Measurements from ENCODE around the gene HMCN2. TPM values are rescaled to one million over a fixed set of nuclear protein-coding genes. Genes with fewer than 3 reads are reported as not detected.

The HMCN2 gene
- total RNA-seq, 1 experiment from 2014 or later, result 5.6 TPM

DNA sequence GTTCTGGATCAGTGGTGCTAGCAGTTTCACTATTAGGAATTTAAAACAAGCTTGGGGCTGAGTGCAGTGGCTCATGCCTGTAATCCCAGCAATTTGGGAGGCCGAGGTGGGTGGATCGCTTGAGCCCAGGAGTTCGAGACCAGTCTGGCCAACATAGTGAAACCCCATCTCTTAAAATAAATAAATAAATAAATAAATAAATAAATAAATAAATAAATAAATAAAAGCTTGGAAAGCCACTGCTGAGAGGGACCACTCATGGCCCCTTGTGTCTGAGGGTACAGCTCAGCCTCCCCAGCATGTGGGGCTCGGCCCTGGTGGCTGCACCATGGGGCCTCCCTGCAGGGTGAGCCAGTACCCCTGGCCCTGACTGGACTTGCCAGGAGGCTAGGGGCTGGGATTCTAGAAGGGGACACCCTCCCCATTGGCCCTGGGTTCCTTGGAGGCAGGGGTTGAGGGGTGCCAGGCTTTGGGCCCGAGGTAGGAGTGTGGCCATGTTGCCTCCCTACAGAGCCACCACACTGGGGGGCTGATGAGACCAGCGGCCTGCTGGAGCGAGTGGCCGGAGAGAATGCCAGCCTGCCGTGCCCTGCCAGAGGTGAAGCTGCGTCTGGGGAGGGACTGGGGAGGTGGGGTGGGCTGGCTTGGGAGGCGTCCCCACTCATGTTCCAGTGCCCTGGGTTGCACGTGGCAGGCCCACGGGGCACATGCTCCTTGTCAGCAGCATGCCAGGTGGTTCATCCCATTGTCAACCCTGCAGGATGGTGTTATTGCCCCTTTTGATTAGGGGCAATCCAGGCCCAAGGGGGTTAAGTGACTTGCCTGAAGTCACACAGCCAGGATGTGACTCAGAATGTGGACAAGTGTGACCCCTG, 76.5 kb downstream of the HMCN2 start:
- TF ChIP-seq TP53 (CRISPR knock-in tag; IDR thresholded peaks at IDR 0.05) (no peak), GRHL2 (CRISPR knock-in tag; IDR thresholded peaks at IDR 0.05; ENCODE audit: insufficient replicate concordance, severe bottlenecking) (no peak), ESRRA (CRISPR knock-in tag; IDR thresholded peaks at IDR 0.05; ENCODE audit: borderline replicate concordance) (no peak), SMAD4 (CRISPR knock-in tag; IDR thresholded peaks at IDR 0.05) (no peak), FOXJ3 (CRISPR knock-in tag; IDR thresholded peaks at IDR 0.05; ENCODE audit: borderline replicate concordance) (no peak), ZNF219 (CRISPR knock-in tag; IDR thresholded peaks at IDR 0.05; ENCODE audit: borderline replicate concordance) (no peak), ELF4 (CRISPR knock-in tag; IDR thresholded peaks at IDR 0.05; ENCODE audit: low read depth) (no peak), IRF2 (CRISPR knock-in tag; IDR thresholded peaks at IDR 0.05; ENCODE audit: borderline replicate concordance, low read depth) (no peak), ZNF671 (CRISPR knock-in tag; IDR thresholded peaks at IDR 0.05) (no peak), ZSCAN18 (CRISPR knock-in tag; IDR thresholded peaks at IDR 0.05) (no peak), NFATC4 (CRISPR knock-in tag; IDR thresholded peaks at IDR 0.05) (no peak), JAZF1 (CRISPR knock-in tag; IDR thresholded peaks at IDR 0.05) (no peak), ATF6 (CRISPR knock-in tag; IDR thresholded peaks at IDR 0.05) (no peak), ATF3 (CRISPR knock-in tag; conservative IDR thresholded peaks at IDR 0.05) (no peak), ARID4B (CRISPR knock-in tag; IDR thresholded peaks at IDR 0.05; ENCODE audit: borderline replicate concordance) (no peak)
- TF ChIP-seq, protein P1, sequence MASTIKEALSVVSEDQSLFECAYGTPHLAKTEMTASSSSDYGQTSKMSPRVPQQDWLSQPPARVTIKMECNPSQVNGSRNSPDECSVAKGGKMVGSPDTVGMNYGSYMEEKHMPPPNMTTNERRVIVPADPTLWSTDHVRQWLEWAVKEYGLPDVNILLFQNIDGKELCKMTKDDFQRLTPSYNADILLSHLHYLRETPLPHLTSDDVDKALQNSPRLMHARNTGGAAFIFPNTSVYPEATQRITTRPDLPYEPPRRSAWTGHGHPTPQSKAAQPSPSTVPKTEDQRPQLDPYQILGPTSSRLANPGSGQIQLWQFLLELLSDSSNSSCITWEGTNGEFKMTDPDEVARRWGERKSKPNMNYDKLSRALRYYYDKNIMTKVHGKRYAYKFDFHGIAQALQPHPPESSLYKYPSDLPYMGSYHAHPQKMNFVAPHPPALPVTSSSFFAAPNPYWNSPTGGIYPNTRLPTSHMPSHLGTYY (CRISPR knock-in tag; IDR thresholded peaks at IDR 0.05), result no peak
- TF ChIP-seq, protein P2, sequence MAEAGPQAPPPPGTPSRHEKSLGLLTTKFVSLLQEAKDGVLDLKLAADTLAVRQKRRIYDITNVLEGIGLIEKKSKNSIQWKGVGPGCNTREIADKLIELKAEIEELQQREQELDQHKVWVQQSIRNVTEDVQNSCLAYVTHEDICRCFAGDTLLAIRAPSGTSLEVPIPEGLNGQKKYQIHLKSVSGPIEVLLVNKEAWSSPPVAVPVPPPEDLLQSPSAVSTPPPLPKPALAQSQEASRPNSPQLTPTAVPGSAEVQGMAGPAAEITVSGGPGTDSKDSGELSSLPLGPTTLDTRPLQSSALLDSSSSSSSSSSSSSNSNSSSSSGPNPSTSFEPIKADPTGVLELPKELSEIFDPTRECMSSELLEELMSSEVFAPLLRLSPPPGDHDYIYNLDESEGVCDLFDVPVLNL (CRISPR knock-in tag; IDR thresholded peaks at IDR 0.05; ENCODE audit: borderline replicate concordance, low read depth), result no peak
- TF ChIP-seq, protein P3, sequence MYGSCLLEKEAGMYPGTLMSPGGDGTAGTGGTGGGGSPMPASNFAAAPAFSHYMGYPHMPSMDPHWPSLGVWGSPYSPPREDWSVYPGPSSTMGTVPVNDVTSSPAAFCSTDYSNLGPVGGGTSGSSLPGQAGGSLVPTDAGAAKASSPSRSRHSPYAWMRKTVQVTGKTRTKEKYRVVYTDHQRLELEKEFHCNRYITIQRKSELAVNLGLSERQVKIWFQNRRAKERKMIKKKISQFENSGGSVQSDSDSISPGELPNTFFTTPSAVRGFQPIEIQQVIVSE (CRISPR knock-in tag; IDR thresholded peaks at IDR 0.05; ENCODE audit: borderline replicate concordance), result no peak
- TF ChIP-seq, protein P4, sequence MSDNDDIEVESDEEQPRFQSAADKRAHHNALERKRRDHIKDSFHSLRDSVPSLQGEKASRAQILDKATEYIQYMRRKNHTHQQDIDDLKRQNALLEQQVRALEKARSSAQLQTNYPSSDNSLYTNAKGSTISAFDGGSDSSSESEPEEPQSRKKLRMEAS (CRISPR knock-in tag; IDR thresholded peaks at IDR 0.05), result no peak
- DNase-seq (ENCODE audit: low spot score) (no peak), ATAC-seq (no peak)
- Mint-ChIP-seq H3K36me3 (no peaks in the 10 kb centered on the region), H3K27me3 (ENCODE audit: low read depth) (no peaks in the 10 kb centered on the region), H3K27ac (no peak overlapping the region), H3K4me1 (0 out of 2 replicates have a peak, but pooled peaks cover 3% of the 10 kb centered on the region), H3K9me3 (no peaks in the 10 kb centered on the region), H3K4me3 (no peak overlapping the region)
- ChIA-PET POLR2A (no interaction called here), CTCF (interaction anchor here (1.5 to 2.1 kb wide), 3 partner anchors 15 to 106 kb away, joined by 4 to 11 read pairs (median 5); no protein-coding TSS in a partner anchor)

All from WTC11 (cell line).